H1 (cell line): ENCODE measurements around the gene CASR. TPM values are rescaled to one million over a fixed set of nuclear protein-coding genes. Genes with fewer than 3 reads are reported as not detected.

Experiments
- CTCF ChIA-PET: fragments of 300-600 bp; sonication (Branson Sonifier 250); formaldehyde crosslinking; loops from one replicate; lab custom pipeline; 2021; ENCODE audit not compliant: partially characterized antibody; lab: Charles Lee
- POLR2A ChIA-PET: fragments of 300-600 bp; sonication (Branson Sonifier 250); formaldehyde crosslinking; loops from one replicate; lab custom pipeline; 2021; ENCODE audit warnings: inconsistent platforms; ENCODE audit not compliant: partially characterized antibody; lab: Charles Lee
- DNase-seq, 2 experiments: peaks; one replicate each; pipeline versions ENCODE4 v3.0.0 to v3.0.0-alpha.2; 2010 to 2022; ENCODE audit warnings: low spot score in 2 of 2, low read depth in 1 of 2, mixed read lengths in 1 of 2
- FAIRE-seq: peaks from 2 replicates; lab custom pipeline; 2011; peaks lifted over from hg19 to GRCh38; lab: Jason Lieb, UNC
- H2AFZ ChIP-seq: 2 replicates; pipeline ENCODE4 v1.8.1; 2012; ENCODE audit warnings: low read length, inconsistent platforms
- H2AK5ac ChIP-seq: 2 replicates; pipeline ENCODE4 v1.6.1; 2013; ENCODE audit warnings: low read depth, low read length
- H2BK120ac ChIP-seq: replicated peaks from 2 replicates; pipeline ENCODE3; 2013; ENCODE audit warnings: low read depth, low read length, inconsistent platforms
- H2BK12ac ChIP-seq: 2 replicates; pipeline ENCODE4 v1.6.1; 2013; ENCODE audit warnings: low read depth, low read length
- H2BK15ac ChIP-seq: 2 replicates; pipeline ENCODE4 v1.6.1; 2013; ENCODE audit warnings: low read length
- H2BK20ac ChIP-seq: 2 replicates; pipeline ENCODE4 v1.6.1; 2013; ENCODE audit warnings: low read length
- H2BK5ac ChIP-seq: 2 replicates; pipeline ENCODE4 v1.6.1; 2013; ENCODE audit warnings: low read depth, low read length
- H3K14ac ChIP-seq: 2 replicates; pipeline ENCODE4 v1.6.1; 2013; ENCODE audit warnings: inconsistent platforms; ENCODE audit not compliant: insufficient read length
- H3K18ac ChIP-seq: 2 replicates; pipeline ENCODE4 v1.6.1; 2013; ENCODE audit warnings: low read length; ENCODE audit errors: extremely low read depth
- H3K23ac ChIP-seq: 2 replicates; pipeline ENCODE4 v1.6.1; 2013; ENCODE audit warnings: inconsistent platforms; ENCODE audit not compliant: insufficient read length
- H3K23me2 ChIP-seq: 2 replicates; pipeline ENCODE4 v1.6.1; 2013; ENCODE audit warnings: low read depth, low read length
- H3K27ac ChIP-seq: 2 replicates; pipeline ENCODE4 v1.6.1; 2011; ENCODE audit warnings: low read depth, low read length, inconsistent platforms
- H3K27me3 ChIP-seq, 4 experiments: replicated peaks in 1 of 4; 1 replicate in 1 of 4; 2 replicates in 3 of 4; pipeline versions ENCODE4 v1.6.1 to v1.8.1; 2011 to 2013; ENCODE audit warnings: low read length in 3 of 4, mild to moderate bottlenecking in 3 of 4, inconsistent platforms in 2 of 4, mixed read lengths in 2 of 4, moderate library complexity in 1 of 4; ENCODE audit not compliant: control insufficient read depth in 3 of 4, insufficient read depth in 3 of 4; ENCODE audit errors: extremely low read depth in 1 of 4
- H3K36me3 ChIP-seq, 4 experiments: 2 replicates each; pipeline versions ENCODE4 v1.6.1 to v1.8.1; 2011 to 2013; ENCODE audit warnings: mild to moderate bottlenecking in 4 of 4, low read length in 3 of 4, moderate library complexity in 2 of 4, control low read depth in 1 of 4, inconsistent platforms in 1 of 4; ENCODE audit not compliant: insufficient read depth in 4 of 4, control insufficient read depth in 2 of 4
- H3K4ac ChIP-seq: replicated peaks from 2 replicates; pipeline ENCODE3; 2013; ENCODE audit warnings: low read length, low read depth, mixed read lengths, inconsistent platforms; ENCODE audit not compliant: insufficient read length
- H3K4me1 ChIP-seq, 4 experiments: replicated peaks in 1 of 4; 1 replicate in 1 of 4; 2 replicates in 3 of 4; pipeline versions ENCODE4 v1.6.1 to v1.8.1; 2011 to 2013; ENCODE audit warnings: low read length in 3 of 4, inconsistent platforms in 2 of 4, mixed read lengths in 1 of 4; ENCODE audit not compliant: insufficient read depth in 4 of 4, control insufficient read depth in 3 of 4
- H3K4me2 ChIP-seq, 2 experiments: 2 replicates each; pipeline versions ENCODE4 v1.6.1 to v1.8.1; 2011 to 2013; ENCODE audit warnings: low read depth in 2 of 2, low read length in 2 of 2, control low read depth in 1 of 2, inconsistent platforms in 1 of 2, mild to moderate bottlenecking in 1 of 2; ENCODE audit not compliant: insufficient read depth in 1 of 2
- H3K4me3 ChIP-seq, 4 experiments: fragments of 200-600, 300-600 bp in 1 of 4; sonication (generic), shearing (Covaris generic), sonication (Bioruptor Twin) in 1 of 4; 2 replicates each; pipeline versions ENCODE4 v1.5.1 to v1.8.1; 2011 to 2016; ENCODE audit warnings: low read length in 4 of 4, low read depth in 3 of 4, control low read depth in 2 of 4, inconsistent platforms in 2 of 4, mild to moderate bottlenecking in 2 of 4, mixed read lengths in 1 of 4, moderate library complexity in 1 of 4; ENCODE audit not compliant: insufficient read depth in 2 of 4; ENCODE audit errors: extremely low read depth in 1 of 4
- H3K56ac ChIP-seq: replicated peaks from 2 replicates; pipeline ENCODE3; 2013; ENCODE audit warnings: low read depth, mild to moderate bottlenecking, mixed read lengths, low read length, inconsistent platforms; ENCODE audit not compliant: insufficient read length
- H3K79me1 ChIP-seq: 2 replicates; pipeline ENCODE4 v1.6.1; 2013; ENCODE audit warnings: low read depth, low read length, control low read depth
- H3K79me2 ChIP-seq, 2 experiments: 2 replicates each; pipeline versions ENCODE4 v1.6.1 to v1.8.1; 2012 to 2013; ENCODE audit warnings: low read length in 2 of 2, mild to moderate bottlenecking in 2 of 2, inconsistent platforms in 1 of 2; ENCODE audit not compliant: insufficient read depth in 2 of 2, control insufficient read depth in 1 of 2
- H3K9ac ChIP-seq, 4 experiments: replicated peaks in 1 of 4; 1 replicate in 1 of 4; 2 replicates in 3 of 4; pipeline versions ENCODE4 v1.6.1 to v1.8.1; 2011 to 2013; ENCODE audit warnings: low read depth in 3 of 4, low read length in 3 of 4, control low read depth in 2 of 4, mild to moderate bottlenecking in 2 of 4, moderate library complexity in 2 of 4, inconsistent platforms in 1 of 4; ENCODE audit errors: extremely low read depth in 1 of 4
- H3K9me3 ChIP-seq, 2 experiments: 2 replicates each; pipeline versions ENCODE4 v1.6.1 to v1.8.1; 2012 to 2013; ENCODE audit warnings: mild to moderate bottlenecking in 2 of 2, moderate library complexity in 2 of 2, control low read depth in 1 of 2, inconsistent platforms in 1 of 2, low read depth in 1 of 2, low read length in 1 of 2, mixed read lengths in 1 of 2; ENCODE audit not compliant: insufficient read depth in 2 of 2
- H4K20me1 ChIP-seq, 2 experiments: replicated peaks in 1 of 2; 2 replicates each; pipeline versions ENCODE3 to v1.8.1; 2011 to 2013; ENCODE audit warnings: inconsistent platforms in 2 of 2, low read length in 2 of 2, mild to moderate bottlenecking in 1 of 2; ENCODE audit not compliant: insufficient read depth in 2 of 2, control insufficient read depth in 1 of 2
- H4K5ac ChIP-seq: 2 replicates; pipeline ENCODE4 v1.6.1; 2013; ENCODE audit warnings: low read length, low read depth, mixed read lengths, inconsistent platforms; ENCODE audit not compliant: insufficient read length
- H4K8ac ChIP-seq: 2 replicates; pipeline ENCODE4 v1.8.0; 2013; ENCODE audit warnings: mild to moderate bottlenecking, moderate library complexity, low read length, inconsistent platforms; ENCODE audit not compliant: insufficient read depth; ENCODE audit errors: extremely low read depth
- H4K91ac ChIP-seq: replicated peaks from 2 replicates; pipeline ENCODE3; 2013; ENCODE audit warnings: low read length, mixed read lengths, inconsistent platforms; ENCODE audit not compliant: insufficient read length
- BACH1 ChIP-seq: IDR thresholded peaks from 2 replicates; pipeline ENCODE4 v1.6.1; 2012; ENCODE audit warnings: low read length, improper control_type of control experiment
- CBX5 ChIP-seq: fragments of 300-800, 300-1000 bp; sonication (generic); IDR thresholded peaks from 2 replicates; pipeline ENCODE4 v1.7.1; 2016; ENCODE audit warnings: antibody characterized with exemption, low read length, low read depth
- CTBP2 ChIP-seq: IDR thresholded peaks from 2 replicates; pipeline ENCODE4 v1.7.0; 2011; ENCODE audit warnings: borderline replicate concordance, mild to moderate bottlenecking, moderate library complexity, mixed read lengths, low read length; ENCODE audit not compliant: insufficient read depth, insufficient read length
- GTF2F1 ChIP-seq: IDR thresholded peaks from 2 replicates; pipeline ENCODE4 v1.6.1; 2012; ENCODE audit warnings: low read depth, low read length, improper control_type of control experiment, borderline replicate concordance
- MAFK ChIP-seq: IDR thresholded peaks from 2 replicates; pipeline ENCODE4 v1.6.1; 2012; ENCODE audit warnings: low read depth, mild to moderate bottlenecking, improper control_type of control experiment, low read length
- POU5F1 ChIP-seq: IDR thresholded peaks from 2 replicates; pipeline ENCODE4 v1.6.1; 2011; ENCODE audit warnings: low read depth, mild to moderate bottlenecking, low read length, moderate library complexity
- SP1 ChIP-seq: IDR thresholded peaks from 2 replicates; pipeline ENCODE4 v1.6.1; 2011; ENCODE audit warnings: low read depth, low read length
- WGBS, 2 experiments: shearing (Covaris generic) in 1 of 2; methylation state at CpG; one replicate each; pipeline versions ENCODE4 v1.1.6 to v1.1.7; 2013 to 2015; ENCODE audit warnings: low lambda C conversion rate in 2 of 2, mixed read lengths in 2 of 2, inconsistent platforms in 1 of 2, low coverage in 1 of 2, missing lambda C conversion rate in 1 of 2; ENCODE audit not compliant: insufficient replicate concordance in 2 of 2, insufficient coverage in 1 of 2, insufficient read length in 1 of 2; ENCODE audit errors: extremely low coverage in 1 of 2, missing lambda C conversion rate in 1 of 2; 5-methylcytosine and 5-hydroxymethylcytosine counted together
- polyA plus RNA-seq, 7 experiments: library from polyadenylated mRNA; depleted of rRNA in 3 of 7; stranded (reverse) in 5 of 7; unstranded in 2 of 7; fragments of >200 nt in 5 of 7; fragments of 200-250 nt in 2 of 7; gene quantifications; 1 replicate in 5 of 7; 2 replicates in 1 of 7; 4 replicates in 1 of 7; pipeline versions ENCODE4 v1.2.1 to v1.2.3, GENCODE V29; 2011 to 2013; ENCODE audit warnings: missing spikeins in 2 of 7, mixed read lengths in 2 of 7
- total RNA-seq: library from RNA; stranded (reverse); fragmentation: NEBNext Ultra II Directional; extraction: Animal tissue kit (Norgen Biotek cat#: 25700); gene quantifications from 2 replicates; pipeline ENCODE4 v1.2.1, GENCODE V29; 2021

The CASR gene
- total and polyA plus RNA-seq, 2 of the 8 experiments (the other 6 are each of a cell fraction or from before 2014, with no cell fraction given) = 0.36 to 0.58 TPM

GRCh38 chr3:122188737-122189136 is 5.3 kb downstream of the CASR start:
- Histone ChIP-seq H2BK20ac (no peak overlapping the region), H3K4me1 (no peaks in the 10 kb centered on the region), H2BK12ac (no peak overlapping the region), H3K9ac (no peak overlapping the region), H3K23ac (no peak overlapping the region), H4K91ac (no peak overlapping the region), H3K36me3 (no peaks in the 10 kb centered on the region), H3K23me2 (peaks cover 6% of the 10 kb centered on the region; the same call in 1 of the 2 replicates), H4K20me1 (no peaks in the 10 kb centered on the region), H3K4me2 (no peak overlapping the region), H3K14ac (no peak overlapping the region), H2BK15ac (no peak overlapping the region), H4K8ac (no peak overlapping the region), H4K5ac (no peak overlapping the region), H3K4ac (no peak overlapping the region), H3K79me2 (no peaks in the 10 kb centered on the region), H3K18ac (no peak overlapping the region), H3K56ac (no peak overlapping the region), H3K27me3 (peaks cover 0 to 25% (median 21%) of the 10 kb centered on the region in 4 experiments; a peak in 6 of 7 replicates), H3K9me3 (no peaks in the 10 kb centered on the region), H3K79me1 (no peaks in the 10 kb centered on the region), H2BK5ac (no peak overlapping the region), H3K4me3 (no peak overlapping the region), H2AFZ (no peak overlapping the region), H3K27ac (no peak overlapping the region), H2AK5ac (no peak overlapping the region), H2BK120ac (no peak overlapping the region)
- ChIA-PET POLR2A (interaction anchor here (1.5 kb wide), 1 partner anchor 8 kb away, joined by 3 read pairs; no protein-coding TSS in a partner anchor), CTCF (interaction anchor here (1.3 kb wide), 1 partner anchor 15 kb away, joined by 3 read pairs; no protein-coding TSS in a partner anchor)
- FAIRE-seq (no peak), DNase-seq (no peak)
- WGBS, 2 experiments = 86% methylated on average over 1 of the region's 1 CpG; no CpG with 5 or more reads in 1 of the 2 experiments
- TF ChIP-seq SP1 = no peak
- TF ChIP-seq BACH1 = no peak
- no peak for TF ChIP-seq POU5F1
- TF ChIP-seq CTBP2 = no peak
- TF ChIP-seq MAFK = no peak
- TF ChIP-seq CBX5 = no peak
- TF ChIP-seq GTF2F1 = no peak
